Trophoblast cell (in vitro differentiated cells and primary cell): ENCODE results near the gene ARPC1B. TPM values are rescaled to one million over a fixed set of nuclear protein-coding genes. Genes with fewer than 3 reads are reported as not detected.
A peak's percentile ranks its signal among the peaks of the same experiment; 100 is the strongest.

ENCODE experiments used
- DNase-seq, 2 donors: peaks; one replicate each; pipeline ENCODE4 v3.0.0-alpha.2; 2016
- H2AFZ ChIP-seq: 2 replicates; pipeline ENCODE4 v1.6.1; 2013; ENCODE audit warnings: low read length, moderate library complexity, mild to moderate bottlenecking; ENCODE audit not compliant: insufficient read depth, poor library complexity
- H2AK5ac ChIP-seq: 2 replicates; pipeline ENCODE4 v1.6.1; 2013; ENCODE audit warnings: mild to moderate bottlenecking, low read length
- H2BK120ac ChIP-seq: 2 replicates; pipeline ENCODE4 v1.6.1; 2013; ENCODE audit warnings: low read length, mild to moderate bottlenecking, moderate library complexity; ENCODE audit not compliant: insufficient read depth, poor library complexity
- H2BK12ac ChIP-seq: 2 replicates; pipeline ENCODE4 v1.6.1; 2013; ENCODE audit warnings: mild to moderate bottlenecking, low read length, moderate library complexity
- H2BK5ac ChIP-seq: 2 replicates; pipeline ENCODE4 v1.6.1; 2013; ENCODE audit warnings: low read length, low read depth, moderate library complexity, mild to moderate bottlenecking; ENCODE audit not compliant: poor library complexity
- H3K14ac ChIP-seq: 2 replicates; pipeline ENCODE4 v1.6.1; 2013; ENCODE audit warnings: mild to moderate bottlenecking, low read length
- H3K18ac ChIP-seq: 2 replicates; pipeline ENCODE4 v1.6.1; 2013; ENCODE audit warnings: mild to moderate bottlenecking, low read length
- H3K23ac ChIP-seq: 2 replicates; pipeline ENCODE4 v1.6.1; 2013; ENCODE audit warnings: low read length
- H3K27ac ChIP-seq: 2 replicates; pipeline ENCODE4 v1.5.1; 2013; ENCODE audit warnings: low read depth, mild to moderate bottlenecking, inconsistent platforms, low read length, moderate library complexity
- H3K27me3 ChIP-seq: 2 replicates; pipeline ENCODE4 v1.6.1; 2013; ENCODE audit warnings: inconsistent platforms, mild to moderate bottlenecking, low read length, moderate library complexity; ENCODE audit not compliant: insufficient read depth
- H3K36me3 ChIP-seq, 2 experiments: 1 replicate in 1 of 2; 2 replicates in 1 of 2; pipeline ENCODE4 v1.6.1; 2013; ENCODE audit warnings: low read length in 2 of 2, mild to moderate bottlenecking in 2 of 2, moderate library complexity in 1 of 2; ENCODE audit not compliant: insufficient read depth in 2 of 2, control insufficient read depth in 1 of 2
- H3K4ac ChIP-seq: 2 replicates; pipeline ENCODE4 v1.6.1; 2013; ENCODE audit warnings: low read depth, mild to moderate bottlenecking, low read length, moderate library complexity
- H3K4me1 ChIP-seq, 2 experiments: 1 replicate in 1 of 2; 2 replicates in 1 of 2; pipeline ENCODE4 v1.6.1; 2013; ENCODE audit warnings: low read length in 2 of 2, mild to moderate bottlenecking in 2 of 2, moderate library complexity in 1 of 2; ENCODE audit not compliant: insufficient read depth in 2 of 2, control insufficient read depth in 1 of 2
- H3K4me2 ChIP-seq: 2 replicates; pipeline ENCODE4 v1.6.1; 2013; ENCODE audit warnings: inconsistent platforms, mild to moderate bottlenecking, low read length, moderate library complexity
- H3K4me3 ChIP-seq: 2 replicates; pipeline ENCODE4 v1.5.1; 2013; ENCODE audit warnings: mild to moderate bottlenecking, low read depth, low read length, inconsistent platforms
- H3K79me1 ChIP-seq: one replicate; pipeline ENCODE4 v1.6.1; 2013; ENCODE audit warnings: low read length
- H3K79me2 ChIP-seq: 2 replicates; pipeline ENCODE4 v1.6.1; 2013; ENCODE audit warnings: low read length, mild to moderate bottlenecking; ENCODE audit not compliant: control insufficient read depth, insufficient read depth, poor library complexity
- H3K9ac ChIP-seq: 2 replicates; pipeline ENCODE4 v1.6.1; 2013; ENCODE audit warnings: mild to moderate bottlenecking, low read length
- H3K9me3 ChIP-seq: 2 replicates; pipeline ENCODE4 v1.6.1; 2013; ENCODE audit warnings: low read depth, mild to moderate bottlenecking, control low read depth, inconsistent platforms, low read length; ENCODE audit not compliant: insufficient read depth
- H4K12ac ChIP-seq: 2 replicates; pipeline ENCODE4 v1.6.1; 2013; ENCODE audit warnings: low read depth, mild to moderate bottlenecking, low read length, moderate library complexity
- H4K8ac ChIP-seq: 2 replicates; pipeline ENCODE4 v1.6.1; 2013; ENCODE audit warnings: low read depth, mild to moderate bottlenecking, low read length, moderate library complexity
- H4K91ac ChIP-seq: one replicate; pipeline ENCODE4 v1.6.1; 2013; ENCODE audit warnings: low read depth, mild to moderate bottlenecking, low read length, moderate library complexity
- WGBS: extraction: QIAGEN DNeasy Blood & Tissue Kit; methylation state at CpG from one replicate; pipeline ENCODE4 v1.1.7; 2013; ENCODE audit warnings: missing lambda C conversion rate; ENCODE audit not compliant: insufficient read length, insufficient coverage; ENCODE audit errors: extremely low coverage; 5-methylcytosine and 5-hydroxymethylcytosine counted together
- polyA plus RNA-seq: library from polyadenylated mRNA; stranded (reverse); fragments of 200-250 nt; gene quantifications from 2 replicates; pipeline ENCODE4 v1.2.3, GENCODE V29; 2013

Gene ARPC1B
- 131 TPM in 2 replicates for polyA plus RNA-seq

- H3K9ac ChIP-seq = peak within 1 kb of the TSS; percentile 82
- H3K27me3 ChIP-seq = no peaks in the 10 kb centered on the region
- no peak within 1 kb of the TSS for H3K23ac ChIP-seq
- peaks cover 3 to 6% of the 10 kb centered on the region in 2 experiments for H3K4me1 ChIP-seq
- peak within 1 kb of the TSS; percentile 97 for H3K18ac ChIP-seq
- no peak within 1 kb of the TSS for H2BK12ac ChIP-seq
- WGBS = no CpG with 5 or more reads among the region's 95 CpGs
- peak within 1 kb of the TSS; percentile 88 for H3K4me2 ChIP-seq
- H2BK120ac ChIP-seq = peak within 1 kb of the TSS; percentile 91
- peaks cover 4% of the 10 kb centered on the region for H3K79me2 ChIP-seq
- H2AK5ac ChIP-seq = peak within 1 kb of the TSS; percentile 35
- peak within 1 kb of the TSS; percentile 84 for H3K14ac ChIP-seq
- DNase-seq = peak; percentile 80 to 83
- peak within 1 kb of the TSS; percentile 96 for H4K91ac ChIP-seq
- H4K12ac ChIP-seq = peak within 1 kb of the TSS; percentile 87
- peaks cover 8% of the 10 kb centered on the region for H3K79me1 ChIP-seq
- H3K27ac ChIP-seq = peak within 1 kb of the TSS; percentile 78
- H2AFZ ChIP-seq = peak within 1 kb of the TSS; percentile 97
- H3K36me3 ChIP-seq = peaks cover 9 to 13% of the 10 kb centered on the region in 2 experiments
- peak within 1 kb of the TSS; percentile 75 for H2BK5ac ChIP-seq
- H3K4ac ChIP-seq = peak within 1 kb of the TSS; percentile 77
- H3K9me3 ChIP-seq = peaks cover 1% of the 10 kb centered on the region
- H3K4me3 ChIP-seq = peak within 1 kb of the TSS; percentile 83
- peak within 1 kb of the TSS; percentile 92 for H4K8ac ChIP-seq
Observed at GRCh38 chr7:99374111-99375064, at the start of gene ARPC1B. Gene ARPC1B (plus strand): TSS chr7:99374730. CDS start chr7:99385715, 10,985 bp downstream.

- H3K36me3 ChIP-seq = peaks cover 0 to 4% of the 10 kb centered on the region in 2 experiments
- H3K79me1 ChIP-seq = peaks cover 10% of the 10 kb centered on the region
- peak overlapping the region; percentile 97 for H3K9ac ChIP-seq
- no CpG with 5 or more reads among the region's 14 CpGs for WGBS
- peak overlapping the region; percentile 85 for H3K18ac ChIP-seq
- DNase-seq = no peak
- peak overlapping the region; percentile 91 for H3K14ac ChIP-seq
- H2BK120ac ChIP-seq = peak overlapping the region; percentile 58
- H3K4me2 ChIP-seq = peak overlapping the region; percentile 85
- H3K23ac ChIP-seq = no peak overlapping the region
- H3K79me2 ChIP-seq = peaks cover 21% of the 10 kb centered on the region
- H4K8ac ChIP-seq = peak overlapping the region; percentile 96
- H3K4me1 ChIP-seq = peaks cover 2 to 4% of the 10 kb centered on the region in 2 experiments
- no peak overlapping the region for H3K27ac ChIP-seq
- peak overlapping the region; percentile 79 for H4K91ac ChIP-seq
- H2AFZ ChIP-seq = peak overlapping the region; percentile 91
- H2BK5ac ChIP-seq = peak overlapping the region; percentile 32
- no peaks in the 10 kb centered on the region for H3K9me3 ChIP-seq
- peak overlapping the region; percentile 79 for H4K12ac ChIP-seq
- peak overlapping the region; percentile 59 for H3K4ac ChIP-seq
- peak overlapping the region; percentile 92 for H3K4me3 ChIP-seq
- H2BK12ac ChIP-seq = no peak overlapping the region
- H3K27me3 ChIP-seq = no peaks in the 10 kb centered on the region
- no peak overlapping the region for H2AK5ac ChIP-seq
Observed at GRCh38 chr7:99325001-99325493, 49.5 kb upstream of the ARPC1B start.

- peak within 1 kb of the TSS; percentile 97 for H3K9ac ChIP-seq
- H4K12ac ChIP-seq = peak within 1 kb of the TSS; percentile 79
- H3K36me3 ChIP-seq = peaks cover 0 to 6% of the 10 kb centered on the region in 2 experiments
- peak within 1 kb of the TSS; percentile 32 for H2BK5ac ChIP-seq
- peak within 1 kb of the TSS; percentile 58 for H2BK120ac ChIP-seq
- H2AFZ ChIP-seq = peak within 1 kb of the TSS; percentile 91
- H3K79me1 ChIP-seq = peaks cover 10% of the 10 kb centered on the region
- peak within 1 kb of the TSS; percentile 91 for H3K14ac ChIP-seq
- H2BK12ac ChIP-seq = no peak within 1 kb of the TSS
- WGBS = no CpG with 5 or more reads among the region's 82 CpGs
- H3K4me1 ChIP-seq = peaks cover 2 to 4% of the 10 kb centered on the region in 2 experiments
- H3K4me2 ChIP-seq = peak within 1 kb of the TSS; percentile 85
- peak within 1 kb of the TSS; percentile 85 for H3K18ac ChIP-seq
- H4K91ac ChIP-seq = peak within 1 kb of the TSS; percentile 79
- H3K27ac ChIP-seq = peak within 1 kb of the TSS; percentile 54
- H3K27me3 ChIP-seq = no peaks in the 10 kb centered on the region
- peak within 1 kb of the TSS; percentile 96 for H4K8ac ChIP-seq
- H3K23ac ChIP-seq = no peak within 1 kb of the TSS
- peak within 1 kb of the TSS; percentile 92 for H3K4me3 ChIP-seq
- peaks cover 21% of the 10 kb centered on the region for H3K79me2 ChIP-seq
- H2AK5ac ChIP-seq = peak within 1 kb of the TSS; percentile 46
- peak within 1 kb of the TSS; percentile 59 for H3K4ac ChIP-seq
- peak; percentile 95 to 97 for DNase-seq
- no peaks in the 10 kb centered on the region for H3K9me3 ChIP-seq
Observed at GRCh38 chr7:99325592-99326407, 48.7 kb upstream of the ARPC1B start, which contains the start of gene ARPC1A. Gene ARPC1A (plus strand): TSS chr7:99325898. CDS start chr7:99333354, 7,456 bp downstream.

- Histone ChIP-seq H3K4me3 (peak overlapping the region; percentile 92), H3K27ac (no peak overlapping the region), H2AFZ (peak overlapping the region; percentile 5), H3K4me1 (peaks cover 2 to 4% of the 10 kb centered on the region in 2 experiments), H3K14ac (peak overlapping the region; percentile 87), H2BK120ac (peak overlapping the region; percentile 23), H4K12ac (peak overlapping the region; percentile 31), H3K9ac (peak overlapping the region; percentile 95), H4K91ac (peak overlapping the region; percentile 52), H2AK5ac (no peak overlapping the region), H3K9me3 (no peaks in the 10 kb centered on the region), H3K79me2 (peaks cover 21% of the 10 kb centered on the region), H4K8ac (peak overlapping the region; percentile 86), H3K23ac (no peak overlapping the region), H2BK5ac (peak overlapping the region; percentile 28), H2BK12ac (no peak overlapping the region), H3K27me3 (no peaks in the 10 kb centered on the region), H3K18ac (peak overlapping the region; percentile 85), H3K4ac (peak overlapping the region; percentile 18), H3K4me2 (peak overlapping the region; percentile 66), H3K79me1 (peaks cover 10% of the 10 kb centered on the region), H3K36me3 (peaks cover 0 to 6% of the 10 kb centered on the region in 2 experiments)
- peak in 1 of 2 donors; percentile 27 for DNase-seq
- WGBS = no CpG with 5 or more reads among the region's 10 CpGs
Observed at GRCh38 chr7:99326408-99326782, 48.1 kb upstream of the ARPC1B start.
